ENCODE results near the gene MAPK10. TPM values are rescaled to one million over a fixed set of nuclear protein-coding genes. Genes with fewer than 3 reads are reported as not detected.

MAPK10 gene
- total and polyA plus RNA-seq, 9 of the 15 experiments (the other 6 are each of a cell fraction or from before 2014, with no cell fraction given) = 0.10 to 0.53 (median 0.18) TPM; not detected in 4

DNA sequence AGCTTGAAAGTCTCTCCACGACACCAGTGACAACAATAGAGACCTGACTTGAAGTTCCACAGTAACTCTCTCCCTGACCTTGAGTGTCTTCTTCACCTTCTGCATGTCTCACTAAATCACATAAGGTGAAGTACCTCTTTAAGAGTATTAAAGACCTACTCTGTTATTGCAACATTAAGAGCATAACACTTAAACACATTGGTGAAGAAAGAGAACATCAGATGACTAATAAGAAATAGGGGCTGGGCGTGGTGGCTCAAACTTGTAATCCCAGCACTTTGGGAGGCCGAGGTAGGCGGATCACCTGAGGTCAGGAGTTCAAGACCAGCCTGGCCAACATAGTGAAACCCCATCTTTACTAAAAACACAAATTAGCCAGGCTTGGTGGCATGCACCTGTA, 33.9 kb upstream of the MAPK10 start:
- intact Hi-C loops (cut with micrococcal nuclease) (no loop called here), in situ Hi-C loops (cut with MboI) (no loop called here)
- H4K20me1 ChIP-seq (replicated peaks; ENCODE audit: control insufficient read depth, insufficient read depth, low read length) = no peaks in the 10 kb centered on the region
- ATAC-seq (no peak), DNase-seq (ENCODE audit: extremely low read depth in 1 of 4, low spot score in 3 of 4) (no peak), FAIRE-seq (no peak)
- H3K4me3 ChIP-seq = no peak overlapping the region
- TF ChIP-seq ETV6 (IDR thresholded peaks at IDR 0.05; ENCODE audit: borderline replicate concordance in 1 of 2, low read depth in 2 of 2, low read length in 1 of 2) (no peak), ETV6 (CRISPR knock-in tag; IDR thresholded peaks at IDR 0.05; ENCODE audit: borderline replicate concordance) (no peak), SMARCA4 (IDR thresholded peaks at IDR 0.05) (no peak), KAT8 (IDR thresholded peaks at IDR 0.05; ENCODE audit: low read depth) (no peak)
- CTCF ChIA-PET (ENCODE audit: low intra/inter-chr PET ratio) = no interaction called here
- H3K79me2 ChIP-seq (ENCODE audit: control insufficient read depth, insufficient read depth, low read length) = no peaks in the 10 kb centered on the region
- no peaks in the 10 kb centered on the region for H3K9me1 ChIP-seq (ENCODE audit: control insufficient read depth, insufficient read depth, low read length)
- no TSS peak for BruUV-seq (replicated peaks)
- no peak overlapping the region for H3K9ac ChIP-seq (ENCODE audit: insufficient read depth in 1 of 2, low read depth in 2 of 2, low read length in 2 of 2)
- no peaks in the 10 kb centered on the region for H3K4me1 ChIP-seq (replicated peaks in 1 of 2; ENCODE audit: control insufficient read depth in 2 of 2, insufficient read depth in 2 of 2, low read length in 2 of 2)
- no peak overlapping the region for H2AFZ ChIP-seq (ENCODE audit: low read depth, low read length)
- POLR2A ChIA-PET = no interaction called here
- no peaks in the 10 kb centered on the region for H3K36me3 ChIP-seq (ENCODE audit: control insufficient read depth, insufficient read depth, low read length)
- no peaks in the 10 kb centered on the region for H3K9me3 ChIP-seq (replicated peaks; ENCODE audit: control insufficient read depth, insufficient read depth, low read depth, low read length)
- no peak overlapping the region for H3K27ac ChIP-seq (ENCODE audit: extremely low read depth, low read depth, low read length)
- no peak overlapping the region for H3K4me2 ChIP-seq (ENCODE audit: insufficient read depth, low read length)
- WGBS (ENCODE audit: insufficient coverage, low coverage, missing lambda C conversion rate) = 0% methylated on average over 4 of the region's 4 CpGs
- no peaks in the 10 kb centered on the region for H3K27me3 ChIP-seq (ENCODE audit: control insufficient read depth in 2 of 2, insufficient read depth in 2 of 2, low read length in 2 of 2)

DNA sequence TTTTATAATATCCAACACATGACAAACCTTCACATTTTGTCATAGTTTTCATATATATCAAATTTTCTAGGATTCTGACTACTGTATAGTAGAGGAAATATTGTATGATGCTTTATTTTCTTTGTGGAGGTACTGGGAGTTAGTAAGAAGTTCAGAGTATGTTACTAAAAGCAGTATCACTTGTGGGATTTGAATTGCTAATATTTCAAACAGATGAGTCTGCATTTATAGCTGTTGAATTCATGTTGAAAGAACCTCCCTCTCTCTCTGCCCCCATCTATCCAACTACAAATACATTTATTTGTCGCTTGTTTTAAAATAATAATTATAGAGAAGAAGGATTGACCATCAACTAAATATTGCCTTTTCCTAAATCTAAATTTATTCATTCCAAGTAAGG, 29.8 kb upstream of the MAPK10 start:
- intact Hi-C loops (cut with micrococcal nuclease) = no loop called here
- Histone ChIP-seq H3K4me3 (no peak overlapping the region), H3K9ac (ENCODE audit: insufficient read depth in 1 of 2, low read depth in 2 of 2, low read length in 2 of 2) (no peak overlapping the region), H3K27ac (ENCODE audit: extremely low read depth, low read depth, low read length) (no peak overlapping the region), H4K20me1 (replicated peaks; ENCODE audit: control insufficient read depth, insufficient read depth, low read length) (no peaks in the 10 kb centered on the region), H2AFZ (ENCODE audit: low read depth, low read length) (no peak overlapping the region), H3K9me1 (ENCODE audit: control insufficient read depth, insufficient read depth, low read length) (no peaks in the 10 kb centered on the region), H3K27me3 (ENCODE audit: control insufficient read depth in 2 of 2, insufficient read depth in 2 of 2, low read length in 2 of 2) (no peaks in the 10 kb centered on the region), H3K4me1 (replicated peaks in 1 of 2; ENCODE audit: control insufficient read depth in 2 of 2, insufficient read depth in 2 of 2, low read length in 2 of 2) (no peaks in the 10 kb centered on the region), H3K36me3 (ENCODE audit: control insufficient read depth, insufficient read depth, low read length) (no peaks in the 10 kb centered on the region), H3K9me3 (replicated peaks; ENCODE audit: control insufficient read depth, insufficient read depth, low read depth, low read length) (no peaks in the 10 kb centered on the region), H3K79me2 (ENCODE audit: control insufficient read depth, insufficient read depth, low read length) (no peaks in the 10 kb centered on the region), H3K4me2 (ENCODE audit: insufficient read depth, low read length) (no peak overlapping the region)
- POLR2A ChIA-PET = no interaction called here
- no peak for TF ChIP-seq ZNF347 (CRISPR knock-in tag; IDR thresholded peaks at IDR 0.05; ENCODE audit: low read depth)
- TF ChIP-seq ZNF41 (CRISPR knock-in tag; conservative IDR thresholded peaks at IDR 0.05) = no peak
- TF ChIP-seq CHD2 (IDR thresholded peaks at IDR 0.05; ENCODE audit: low read depth, low read length) = no peak
- TF ChIP-seq ERF (CRISPR knock-in tag; IDR thresholded peaks at IDR 0.05) = no peak
- no peak for TF ChIP-seq NFIC (IDR thresholded peaks at IDR 0.05)
- FAIRE-seq (no peak), DNase-seq (ENCODE audit: extremely low read depth in 1 of 4, low spot score in 3 of 4) (no peak), ATAC-seq (no peak)
- CTCF ChIA-PET (ENCODE audit: low intra/inter-chr PET ratio) = no interaction called here
- no TSS peak for BruUV-seq (replicated peaks)
- WGBS (ENCODE audit: insufficient coverage, low coverage, missing lambda C conversion rate) = 0% methylated on average over 1 of the region's 1 CpG
- in situ Hi-C loops (cut with MboI) = no loop called here
